H9 (cell line): Measurements from ENCODE around the gene SNTG2. TPM values are rescaled to one million over a fixed set of nuclear protein-coding genes. Genes with fewer than 3 reads are reported as not detected.

ENCODE experiments used
- DNase-seq: peaks from one replicate; pipeline ENCODE4 v3.0.0-alpha.2; 2017
- H2AFZ ChIP-seq: one replicate; pipeline ENCODE4 v1.6.1; 2013; ENCODE audit warnings: mild to moderate bottlenecking, low read length, control low read depth, moderate library complexity
- H2AK5ac ChIP-seq: 2 replicates; pipeline ENCODE4 v1.6.1; 2013; ENCODE audit warnings: low read length, control low read depth, mixed read lengths; ENCODE audit not compliant: insufficient read length
- H2BK120ac ChIP-seq: one replicate; pipeline ENCODE4 v1.6.1; 2013; ENCODE audit warnings: low read depth, mild to moderate bottlenecking, low read length, control low read depth, inconsistent platforms; ENCODE audit not compliant: poor library complexity, severe bottlenecking
- H2BK12ac ChIP-seq: 2 replicates; pipeline ENCODE4 v1.6.1; 2013; ENCODE audit warnings: low read length, control low read depth, mixed read lengths, low read depth; ENCODE audit not compliant: insufficient read length
- H2BK15ac ChIP-seq: 2 replicates; pipeline ENCODE4 v1.6.1; 2013; ENCODE audit warnings: low read depth, low read length, control low read depth
- H2BK20ac ChIP-seq: one replicate; pipeline ENCODE4 v1.6.1; 2013; ENCODE audit warnings: low read depth, mild to moderate bottlenecking, low read length, control low read depth, inconsistent platforms; ENCODE audit not compliant: poor library complexity, severe bottlenecking
- H2BK5ac ChIP-seq: 2 replicates; pipeline ENCODE4 v1.6.1; 2013; ENCODE audit warnings: low read length, control low read depth, mixed read lengths; ENCODE audit not compliant: insufficient read length
- H3K14ac ChIP-seq: 2 replicates; pipeline ENCODE4 v1.6.1; 2013; ENCODE audit warnings: low read length, control low read depth; ENCODE audit not compliant: insufficient read depth
- H3K18ac ChIP-seq: 2 replicates; pipeline ENCODE4 v1.6.1; 2013; ENCODE audit warnings: low read depth, mild to moderate bottlenecking, mixed read lengths, low read length, control low read depth; ENCODE audit not compliant: insufficient read length
- H3K23ac ChIP-seq: 2 replicates; pipeline ENCODE4 v1.6.1; 2013; ENCODE audit warnings: low read length, control low read depth, mixed read lengths, low read depth; ENCODE audit not compliant: insufficient read length
- H3K23me2 ChIP-seq: 2 replicates; pipeline ENCODE4 v1.6.1; 2013; ENCODE audit warnings: low read depth, mild to moderate bottlenecking, mixed read lengths, low read length, control low read depth; ENCODE audit not compliant: insufficient read length, poor library complexity, severe bottlenecking
- H3K27ac ChIP-seq: 2 replicates; pipeline ENCODE4 v1.5.1; 2013; ENCODE audit warnings: low read length, control low read depth, mixed read lengths, low read depth; ENCODE audit not compliant: insufficient read length
- H3K27me3 ChIP-seq: 2 replicates; pipeline ENCODE4 v1.6.1; 2013; ENCODE audit warnings: low read length, control low read depth, inconsistent platforms; ENCODE audit not compliant: insufficient read depth
- H3K4ac ChIP-seq: 2 replicates; pipeline ENCODE4 v1.6.1; 2013; ENCODE audit warnings: low read depth, mild to moderate bottlenecking, control low read depth, inconsistent platforms, low read length, moderate library complexity
- H3K4me1 ChIP-seq: 2 replicates; pipeline ENCODE4 v1.6.1; 2013; ENCODE audit warnings: low read length, control low read depth, inconsistent platforms; ENCODE audit not compliant: insufficient read depth
- H3K4me2 ChIP-seq: 2 replicates; pipeline ENCODE4 v1.6.1; 2013; ENCODE audit warnings: low read length, control low read depth, mixed read lengths; ENCODE audit not compliant: insufficient read length, insufficient read depth
- H3K56ac ChIP-seq: 2 replicates; pipeline ENCODE4 v1.6.1; 2013; ENCODE audit warnings: low read depth, mild to moderate bottlenecking, mixed read lengths, low read length, control low read depth; ENCODE audit not compliant: insufficient read length
- H3K79me1 ChIP-seq: 2 replicates; pipeline ENCODE4 v1.6.1; 2013; ENCODE audit warnings: low read depth, mild to moderate bottlenecking, moderate library complexity, low read length, control low read depth, inconsistent platforms; ENCODE audit not compliant: insufficient read depth, poor library complexity, severe bottlenecking
- H3K79me2 ChIP-seq: 2 replicates; pipeline ENCODE4 v1.6.1; 2013; ENCODE audit warnings: low read length, control low read depth, inconsistent platforms; ENCODE audit not compliant: insufficient read depth
- H3K9ac ChIP-seq: 2 replicates; pipeline ENCODE4 v1.6.1; 2013; ENCODE audit warnings: low read length, control low read depth, mixed read lengths; ENCODE audit not compliant: insufficient read length; ENCODE audit errors: extremely low read depth
- H3K9me3 ChIP-seq: one replicate; pipeline ENCODE4 v1.6.1; 2013; ENCODE audit warnings: low read depth, low read length, inconsistent platforms; ENCODE audit not compliant: control insufficient read depth
- H3T11ph ChIP-seq: one replicate; pipeline ENCODE4 v1.6.1; 2013; ENCODE audit warnings: mild to moderate bottlenecking, low read length, control low read depth, inconsistent platforms
- H4K20me1 ChIP-seq: one replicate; pipeline ENCODE4 v1.6.1; 2013; ENCODE audit not compliant: control insufficient read depth, insufficient read length, insufficient read depth
- H4K5ac ChIP-seq: 2 replicates; pipeline ENCODE4 v1.6.1; 2013; ENCODE audit warnings: low read depth, mild to moderate bottlenecking, mixed read lengths, low read length, control low read depth; ENCODE audit not compliant: insufficient read length
- H4K8ac ChIP-seq: replicated peaks from 2 replicates; pipeline ENCODE4 v1.6.1; 2013; ENCODE audit warnings: low read length, control low read depth, mixed read lengths, low read depth; ENCODE audit not compliant: insufficient read length
- H4K91ac ChIP-seq: 2 replicates; pipeline ENCODE4 v1.6.1; 2013; ENCODE audit warnings: low read depth, mild to moderate bottlenecking, moderate library complexity, mixed read lengths, low read length, control low read depth; ENCODE audit not compliant: insufficient read length
- H3K27ac Mint-ChIP-seq, 3 experiments: 2 replicates in 2 of 3; 3 replicates in 1 of 3; pipeline ENCODE4 v1.8.0; 2020 to 2021; ENCODE audit warnings: mixed read lengths in 3 of 3, mild to moderate bottlenecking in 1 of 3, moderate library complexity in 1 of 3
- H3K27me3 Mint-ChIP-seq: 2 replicates; pipeline ENCODE4 v1.8.0; 2021; ENCODE audit warnings: low read depth, mild to moderate bottlenecking, moderate library complexity, mixed read lengths
- H3K36me3 Mint-ChIP-seq, 3 experiments: 2 replicates in 2 of 3; 3 replicates in 1 of 3; pipeline ENCODE4 v1.8.0; 2020 to 2021; ENCODE audit warnings: low read depth in 3 of 3, mixed read lengths in 3 of 3; ENCODE audit not compliant: insufficient read depth in 1 of 3
- H3K4me1 Mint-ChIP-seq, 2 experiments: 2 replicates each; pipeline ENCODE4 v1.8.0; 2020; ENCODE audit warnings: mixed read lengths in 2 of 2
- H3K4me3 Mint-ChIP-seq, 2 experiments: 2 replicates in 1 of 2; 3 replicates in 1 of 2; pipeline ENCODE4 v1.8.0; 2020 to 2021; ENCODE audit warnings: mild to moderate bottlenecking in 2 of 2, mixed read lengths in 2 of 2, moderate library complexity in 1 of 2
- H3K9me3 Mint-ChIP-seq, 2 experiments: 2 replicates in 1 of 2; 3 replicates in 1 of 2; pipeline ENCODE4 v1.8.0; 2020; ENCODE audit warnings: mild to moderate bottlenecking in 2 of 2, mixed read lengths in 2 of 2, moderate library complexity in 1 of 2
- WGBS: extraction: QIAGEN DNeasy Blood & Tissue Kit; methylation state at CpG from one replicate; pipeline ENCODE4 v1.1.7; 2013; ENCODE audit warnings: missing lambda C conversion rate, low lambda C conversion rate, mixed read lengths; ENCODE audit not compliant: insufficient read length; ENCODE audit errors: extremely low coverage; 5-methylcytosine and 5-hydroxymethylcytosine counted together
- total RNA-seq: library from RNA; stranded (reverse); gene quantifications from 2 replicates; pipeline ENCODE4 v1.2.1, GENCODE V29; 2021
- TF ChIP-seq, protein P1 (sequence below): fragments of 200-600 bp; sonication (generic); conservative IDR thresholded peaks from 3 replicates; pipeline ENCODE4 v1.8.0; 2021; ENCODE audit warnings: antibody characterized with exemption, mild to moderate bottlenecking

Gene SNTG2
- total RNA-seq, 1 experiment from 2014 or later = 13.2 TPM

- Mint-ChIP-seq H3K27me3 (no peaks in the 10 kb centered on the region), H3K4me3 (no peak overlapping the region), H3K4me1 (peaks cover 3 to 5% of the 10 kb centered on the region in 2 experiments; a peak in 3 of 4 replicates), H3K27ac (no peak overlapping the region), H3K36me3 (peaks cover 22 to 31% (median 25%) of the 10 kb centered on the region in 3 experiments; a peak in 6 of 7 replicates), H3K9me3 (no peaks in the 10 kb centered on the region)
- H4K20me1 ChIP-seq = no peaks in the 10 kb centered on the region
- H2AFZ ChIP-seq = no peak overlapping the region
- H2AK5ac ChIP-seq = no peak overlapping the region
- H3K4ac ChIP-seq = no peak overlapping the region
- H2BK5ac ChIP-seq = no peak overlapping the region
- TF ChIP-seq, protein P1, sequence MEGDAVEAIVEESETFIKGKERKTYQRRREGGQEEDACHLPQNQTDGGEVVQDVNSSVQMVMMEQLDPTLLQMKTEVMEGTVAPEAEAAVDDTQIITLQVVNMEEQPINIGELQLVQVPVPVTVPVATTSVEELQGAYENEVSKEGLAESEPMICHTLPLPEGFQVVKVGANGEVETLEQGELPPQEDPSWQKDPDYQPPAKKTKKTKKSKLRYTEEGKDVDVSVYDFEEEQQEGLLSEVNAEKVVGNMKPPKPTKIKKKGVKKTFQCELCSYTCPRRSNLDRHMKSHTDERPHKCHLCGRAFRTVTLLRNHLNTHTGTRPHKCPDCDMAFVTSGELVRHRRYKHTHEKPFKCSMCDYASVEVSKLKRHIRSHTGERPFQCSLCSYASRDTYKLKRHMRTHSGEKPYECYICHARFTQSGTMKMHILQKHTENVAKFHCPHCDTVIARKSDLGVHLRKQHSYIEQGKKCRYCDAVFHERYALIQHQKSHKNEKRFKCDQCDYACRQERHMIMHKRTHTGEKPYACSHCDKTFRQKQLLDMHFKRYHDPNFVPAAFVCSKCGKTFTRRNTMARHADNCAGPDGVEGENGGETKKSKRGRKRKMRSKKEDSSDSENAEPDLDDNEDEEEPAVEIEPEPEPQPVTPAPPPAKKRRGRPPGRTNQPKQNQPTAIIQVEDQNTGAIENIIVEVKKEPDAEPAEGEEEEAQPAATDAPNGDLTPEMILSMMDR = peak; percentile 99
- H3K4me2 ChIP-seq = no peak overlapping the region
- no peak overlapping the region for H2BK12ac ChIP-seq
- H3T11ph ChIP-seq = no peak overlapping the region
- H3K56ac ChIP-seq = no peak overlapping the region
- H4K5ac ChIP-seq = no peak overlapping the region
- H3K27me3 ChIP-seq = no peaks in the 10 kb centered on the region
- H3K79me1 ChIP-seq = no peaks in the 10 kb centered on the region
- no peak overlapping the region for H3K14ac ChIP-seq
- H2BK20ac ChIP-seq = no peak overlapping the region
- no peak overlapping the region for H3K23ac ChIP-seq
- no peaks in the 10 kb centered on the region for H3K23me2 ChIP-seq
- H3K18ac ChIP-seq = no peak overlapping the region
- H3K9me3 ChIP-seq = no peaks in the 10 kb centered on the region
- H3K9ac ChIP-seq = no peak overlapping the region
- peak; percentile 86 for DNase-seq
- H2BK120ac ChIP-seq = no peak overlapping the region
- H4K91ac ChIP-seq = no peak overlapping the region
- no peak overlapping the region for H3K27ac ChIP-seq
- H4K8ac ChIP-seq = no peak overlapping the region
- no CpG with 5 or more reads among the region's 17 CpGs for WGBS
- H2BK15ac ChIP-seq = no peak overlapping the region
- no peaks in the 10 kb centered on the region for H3K79me2 ChIP-seq
- no peaks in the 10 kb centered on the region for H3K4me1 ChIP-seq
Observed at GRCh38 chr2:1140389-1141003, 189.8 kb downstream of the SNTG2 start.
